IMR-90 (cell line): ENCODE measurements around the gene CSNK2A1.

Source experiments
- CEBPB ChIP-seq: IDR thresholded peaks from 2 replicates; pipeline ENCODE4 v1.6.1; 2012; ENCODE audit warnings: low read depth, low read length, improper control_type of control experiment
- CHD1 ChIP-seq: IDR thresholded peaks from 2 replicates; pipeline ENCODE4 v1.6.1; 2012; ENCODE audit warnings: low read depth, low read length, improper control_type of control experiment
- CTCF ChIP-seq: conservative IDR thresholded peaks from 2 replicates; pipeline ENCODE4 v1.5.1; 2012; ENCODE audit warnings: mild to moderate bottlenecking, low read depth, low read length, improper control_type of control experiment
- ELK1 ChIP-seq: fragments of 150-350 bp; IDR thresholded peaks from 2 replicates; pipeline ENCODE4 v1.6.1; 2016; ENCODE audit warnings: low read depth, mild to moderate bottlenecking, low read length, moderate library complexity, borderline replicate concordance
- FOS ChIP-seq: fragments of 150-350 bp; IDR thresholded peaks from 2 replicates; pipeline ENCODE4 v1.6.1; 2016; ENCODE audit warnings: low read depth, low read length
- MAZ ChIP-seq: IDR thresholded peaks from 2 replicates; pipeline ENCODE4 v1.6.1; 2012; ENCODE audit warnings: low read depth, mild to moderate bottlenecking, low read length, improper control_type of control experiment, moderate library complexity, borderline replicate concordance
- MXI1 ChIP-seq: IDR thresholded peaks from 2 replicates; pipeline ENCODE4 v1.6.1; 2012; ENCODE audit warnings: low read depth, mild to moderate bottlenecking, low read length, moderate library complexity, borderline replicate concordance
- POLR2A ChIP-seq: IDR thresholded peaks from 2 replicates; pipeline ENCODE4 v1.6.1; 2012; ENCODE audit warnings: mild to moderate bottlenecking, low read depth, low read length
- RAD21 ChIP-seq: IDR thresholded peaks from 2 replicates; pipeline ENCODE4 v1.6.1; 2012; ENCODE audit warnings: low read length, improper control_type of control experiment
- SMC3 ChIP-seq: fragments of 150-350 bp; IDR thresholded peaks from 2 replicates; pipeline ENCODE4 v1.6.1; 2016; ENCODE audit warnings: low read depth, mild to moderate bottlenecking, antibody characterized with exemption, low read length, moderate library complexity
- USF2 ChIP-seq: fragments of 150-350 bp; IDR thresholded peaks from 2 replicates; pipeline ENCODE4 v1.6.1; 2017; ENCODE audit warnings: mild to moderate bottlenecking, antibody characterized with exemption, low read length, low read depth

GRCh38 chr20:435558-435957 lies 108.0 kb downstream of the CSNK2A1 start:
- TF ChIP-seq POLR2A (no peak), CTCF (no peak), MAZ (no peak), CEBPB (no peak), ELK1 (no peak), CHD1 (no peak), USF2 (no peak), MXI1 (no peak), RAD21 (no peak), FOS (no peak), SMC3 (no peak)
